Osteoblast (primary cell): ENCODE measurements around the gene UAP1. TPM values are rescaled to one million over a fixed set of nuclear protein-coding genes. Genes with fewer than 3 reads are reported as not detected.

Experiments used
- DNase-seq: peaks from one replicate; pipeline ENCODE4 v3.0.0; 2011; ENCODE audit warnings: low spot score, mixed read lengths; ENCODE audit not compliant: insufficient read length; ENCODE audit errors: missing footprints
- H2AFZ ChIP-seq: 2 replicates; pipeline ENCODE4 v1.6.0; 2011; ENCODE audit warnings: mild to moderate bottlenecking, low read length
- H3K27ac ChIP-seq: 2 replicates; pipeline ENCODE4 v1.5.1; 2011; ENCODE audit warnings: mild to moderate bottlenecking, low read depth, low read length, moderate library complexity
- H3K27me3 ChIP-seq: 2 replicates; pipeline ENCODE4 v1.6.0; 2012; ENCODE audit warnings: mild to moderate bottlenecking, control low read depth, inconsistent platforms, low read length, moderate library complexity; ENCODE audit not compliant: insufficient read depth
- H3K36me3 ChIP-seq: 2 replicates; pipeline ENCODE4 v1.5.1; 2011; ENCODE audit warnings: mild to moderate bottlenecking, low read length, control low read depth, moderate library complexity; ENCODE audit not compliant: insufficient read depth
- H3K4me1 ChIP-seq: 2 replicates; pipeline ENCODE4 v1.5.1; 2011; ENCODE audit warnings: mild to moderate bottlenecking, low read length, control low read depth, moderate library complexity; ENCODE audit not compliant: insufficient read depth
- H3K4me2 ChIP-seq: 2 replicates; pipeline ENCODE4 v1.6.0; 2011; ENCODE audit warnings: mild to moderate bottlenecking, low read length; ENCODE audit not compliant: insufficient read depth
- H3K4me3 ChIP-seq: fragments of 200-600 bp; sonication (generic); 3 replicates; pipeline ENCODE4 v1.5.1; 2012; ENCODE audit warnings: mild to moderate bottlenecking, low read length, inconsistent platforms; ENCODE audit not compliant: insufficient read depth
- H3K79me2 ChIP-seq: 2 replicates; pipeline ENCODE4 v1.6.0; 2012; ENCODE audit warnings: mild to moderate bottlenecking, low read length, control low read depth, inconsistent platforms; ENCODE audit not compliant: insufficient read depth
- H3K9me3 ChIP-seq: 2 replicates; pipeline ENCODE4 v1.5.1; 2011; ENCODE audit warnings: low read depth, low read length, control low read depth
- H4K20me1 ChIP-seq: 2 replicates; pipeline ENCODE4 v1.6.0; 2012; ENCODE audit warnings: mild to moderate bottlenecking, low read length, control low read depth; ENCODE audit not compliant: insufficient read depth
- CTCF ChIP-seq: IDR thresholded peaks from 2 replicates; pipeline ENCODE4 v1.5.1; 2011; ENCODE audit warnings: mild to moderate bottlenecking, low read depth, low read length, moderate library complexity; ENCODE audit errors: extremely low read depth
- total RNA-seq: library from RNA; depleted of rRNA; stranded (reverse); fragments of >200 nt; gene quantifications from 2 replicates; pipeline ENCODE4 v1.2.3, GENCODE V29; 2012

UAP1 gene
- total RNA-seq, 1 donor = 141 TPM

- Histone ChIP-seq H3K27ac (peak overlapping the region; percentile 65), H2AFZ (peak overlapping the region; percentile 91), H3K79me2 (no peaks in the 10 kb centered on the region), H3K27me3 (no peaks in the 10 kb centered on the region), H3K4me1 (peaks cover 55% of the 10 kb centered on the region), H3K4me3 (peak overlapping the region; percentile 57), H3K36me3 (no peaks in the 10 kb centered on the region), H3K4me2 (peak overlapping the region; percentile 79), H3K9me3 (no peaks in the 10 kb centered on the region), H4K20me1 (no peaks in the 10 kb centered on the region)
- no peak for DNase-seq
- TF ChIP-seq CTCF = no peak
Measured at GRCh38 chr1:162626761-162627160, 65.2 kb downstream of the UAP1 start.

- no peak overlapping the region for H2AFZ ChIP-seq
- H3K27me3 ChIP-seq = no peaks in the 10 kb centered on the region
- H3K9me3 ChIP-seq = no peaks in the 10 kb centered on the region
- H3K79me2 ChIP-seq = peaks cover 3% of the 10 kb centered on the region
- no peak for DNase-seq
- no peak overlapping the region for H3K27ac ChIP-seq
- no peaks in the 10 kb centered on the region for H3K36me3 ChIP-seq
- TF ChIP-seq CTCF = peak; percentile 53
- no peak overlapping the region for H3K4me2 ChIP-seq
- no peaks in the 10 kb centered on the region for H4K20me1 ChIP-seq
- peaks cover 58% of the 10 kb centered on the region for H3K4me1 ChIP-seq
- no peak overlapping the region for H3K4me3 ChIP-seq
Measured at GRCh38 chr1:162627662-162628296, 66.3 kb downstream of the UAP1 start.

- Histone ChIP-seq H3K9me3 (no peaks in the 10 kb centered on the region), H3K79me2 (peaks cover 16% of the 10 kb centered on the region), H3K36me3 (no peaks in the 10 kb centered on the region), H3K27me3 (no peaks in the 10 kb centered on the region), H4K20me1 (peaks cover 4% of the 10 kb centered on the region), H2AFZ (no peak overlapping the region), H3K4me1 (peaks cover 61% of the 10 kb centered on the region), H3K27ac (peak overlapping the region; percentile 96), H3K4me3 (no peak overlapping the region), H3K4me2 (peak overlapping the region; percentile 95)
- DNase-seq = no peak
- TF ChIP-seq CTCF = no peak
Measured at GRCh38 chr1:162629077-162629627, 67.6 kb downstream of the UAP1 start.

- TF ChIP-seq CTCF = no peak
- Histone ChIP-seq H3K4me3 (no peak overlapping the region), H3K4me2 (peak overlapping the region; percentile 95), H3K27me3 (no peaks in the 10 kb centered on the region), H3K4me1 (peaks cover 66% of the 10 kb centered on the region), H4K20me1 (peaks cover 9% of the 10 kb centered on the region), H2AFZ (no peak overlapping the region), H3K27ac (peak overlapping the region; percentile 96), H3K79me2 (peaks cover 21% of the 10 kb centered on the region), H3K9me3 (no peaks in the 10 kb centered on the region), H3K36me3 (no peaks in the 10 kb centered on the region)
- no peak for DNase-seq
Measured at GRCh38 chr1:162629651-162630050, 68.1 kb downstream of the UAP1 start.
